ENCODE measurements around the gene PIK3CG. TPM values are rescaled to one million over a fixed set of nuclear protein-coding genes. Genes with fewer than 3 reads are reported as not detected.
"Not testable (repeated sequence)": the region's sequence is repeated elsewhere in the genome, so short reads cannot be mapped to it uniquely, and the experiment has no call there.

Gene PIK3CG
- total RNA-seq, 1 experiment from 2014 or later, result not detected

- H3K4me3 ChIP-seq, result no peak overlapping the region
- DNase-seq, result peak; percentile 51
- H3K27me3 ChIP-seq, result no peaks in the 10 kb centered on the region
- no peaks in the 10 kb centered on the region for H3K9me3 ChIP-seq
- H3K36me3 ChIP-seq, result no peaks in the 10 kb centered on the region
Observed at GRCh38 chr7:106848851-106849442, 16.1 kb upstream of the PIK3CG start.

DNA sequence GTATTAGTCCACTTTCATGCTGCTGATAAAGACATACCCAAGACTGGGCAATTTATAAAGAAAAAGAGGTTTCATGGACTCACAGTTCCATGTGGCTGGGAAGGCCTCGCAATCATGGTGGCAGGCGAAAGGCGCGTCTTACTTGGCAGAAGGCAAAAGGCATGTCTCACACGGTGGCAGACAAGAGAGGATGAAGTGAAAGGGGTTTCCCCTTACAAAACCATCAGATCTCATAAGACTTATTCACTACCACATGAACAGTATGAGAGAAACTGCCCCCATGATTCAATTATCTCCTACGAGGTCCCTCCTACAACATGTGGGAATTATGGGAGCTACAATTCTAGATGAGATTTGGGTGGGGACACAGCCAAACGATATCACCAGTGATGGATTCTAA, 13.4 kb upstream of the PIK3CG start:
- not testable (repeated sequence) for DNase-seq, H3K36me3 ChIP-seq, H3K4me3 ChIP-seq, H3K9me3 ChIP-seq, H3K27me3 ChIP-seq

DNA sequence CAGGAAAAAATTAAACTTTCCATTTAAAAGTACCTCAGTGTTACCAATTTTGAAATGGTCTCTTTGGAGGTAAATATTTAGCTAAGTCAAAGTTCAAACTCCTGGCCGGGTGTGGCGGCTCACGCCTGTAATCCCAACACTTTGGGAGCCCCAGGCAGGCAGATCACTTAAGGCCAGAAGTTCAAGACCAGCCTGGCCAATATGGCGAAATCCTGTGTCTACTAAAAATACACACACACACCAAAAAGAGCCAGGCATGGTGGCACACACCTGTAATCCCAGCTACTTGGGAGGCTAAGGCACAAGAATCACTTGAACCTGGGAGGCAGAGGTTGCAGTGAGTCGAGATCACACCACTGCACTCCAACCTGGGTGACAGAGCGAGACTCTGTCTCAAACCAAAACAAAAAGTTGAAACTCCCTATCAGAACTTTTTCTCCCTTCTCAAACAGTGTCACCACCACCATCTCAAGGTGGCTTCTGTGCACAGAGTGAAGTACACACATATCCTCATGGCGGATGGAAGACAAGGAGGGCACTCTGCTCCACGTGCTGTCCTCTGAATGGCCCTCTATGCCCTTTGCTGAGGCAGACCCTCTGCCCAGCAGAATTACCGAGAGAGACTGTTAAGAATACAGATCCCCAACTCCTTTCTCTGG, 11.7 kb upstream of the PIK3CG start:
- no peak for DNase-seq
- Histone ChIP-seq H3K27me3 (no peaks in the 10 kb centered on the region), H3K36me3 (no peaks in the 10 kb centered on the region), H3K9me3 (no peaks in the 10 kb centered on the region), H3K4me3 (no peak overlapping the region)

DNA sequence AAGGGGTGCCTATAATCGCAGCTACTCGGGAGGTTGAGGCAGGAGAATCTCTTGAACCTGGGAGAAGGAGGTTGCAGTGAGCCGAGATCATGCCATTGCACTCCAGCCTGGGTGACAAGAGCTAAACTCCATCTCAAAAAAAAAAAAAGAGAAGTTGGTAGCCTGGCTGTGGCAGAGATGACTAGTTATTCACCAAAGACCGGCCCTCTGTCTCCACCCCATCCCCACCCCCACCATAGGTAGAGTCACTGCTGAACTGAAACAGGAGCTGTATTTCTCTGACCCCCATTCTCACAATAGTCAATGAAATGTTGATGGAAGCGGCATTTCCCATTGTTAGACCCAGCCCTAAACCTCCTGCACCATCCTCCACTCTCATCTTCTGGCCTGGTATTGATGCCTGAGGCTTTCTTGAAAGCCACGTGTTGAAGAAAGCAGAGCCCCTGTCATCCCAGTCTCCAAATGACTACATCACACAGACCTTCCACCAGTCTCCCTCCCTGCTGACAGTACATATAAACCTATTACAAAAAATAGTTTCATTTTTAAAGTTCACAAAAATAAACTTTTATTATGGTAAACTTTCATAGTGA, 9.4 kb upstream of the PIK3CG start:
- H3K4me3 ChIP-seq, result no peak overlapping the region
- H3K36me3 ChIP-seq, result no peaks in the 10 kb centered on the region
- H3K27me3 ChIP-seq, result no peaks in the 10 kb centered on the region
- no peak for DNase-seq
- H3K9me3 ChIP-seq, result no peaks in the 10 kb centered on the region

- DNase-seq, result peak; percentile 24
- Histone ChIP-seq H3K4me3 (no peak overlapping the region), H3K36me3 (no peaks in the 10 kb centered on the region), H3K9me3 (no peaks in the 10 kb centered on the region), H3K27me3 (no peaks in the 10 kb centered on the region)
Observed at GRCh38 chr7:106858618-106859532, 6.2 kb upstream of the PIK3CG start.

DNA sequence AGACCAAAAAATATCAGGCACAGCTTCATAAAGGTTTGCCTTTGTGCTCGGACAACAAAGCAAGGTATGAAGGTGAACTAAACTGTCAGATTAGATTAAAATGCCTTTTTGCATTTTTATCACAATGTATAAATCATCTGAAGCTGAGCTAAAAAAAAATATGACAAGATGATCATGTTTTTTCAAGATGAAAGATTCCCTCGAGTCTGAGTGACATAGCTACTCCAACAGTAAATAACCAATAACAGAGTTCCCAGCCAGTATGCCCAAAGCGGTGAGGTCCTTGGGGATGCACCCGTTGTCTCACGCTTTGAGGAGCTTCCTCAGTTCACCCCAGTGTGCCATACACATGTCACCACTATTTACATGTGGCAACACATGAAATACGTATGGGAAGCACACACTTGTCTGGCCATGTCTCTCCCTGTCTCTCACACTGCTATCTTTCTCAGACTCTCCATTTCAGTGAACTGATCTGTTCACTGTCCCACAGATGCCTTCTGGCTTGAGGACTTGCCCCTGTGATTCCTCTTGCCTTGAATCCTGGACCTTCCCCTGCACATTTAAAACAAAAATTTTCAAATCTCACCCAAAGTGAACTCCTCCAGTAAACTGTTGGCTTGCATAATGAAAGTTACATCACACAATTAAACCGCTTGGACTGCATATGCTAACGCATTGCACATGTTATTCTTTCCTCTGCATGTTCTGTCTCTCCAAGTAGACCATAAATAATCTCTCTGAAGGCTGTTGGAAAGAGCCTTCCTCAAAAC, 2.6 kb upstream of the PIK3CG start:
- no peaks in the 10 kb centered on the region for H3K27me3 ChIP-seq
- DNase-seq, result no peak
- H3K9me3 ChIP-seq, result no peaks in the 10 kb centered on the region
- no peak overlapping the region for H3K4me3 ChIP-seq
- H3K36me3 ChIP-seq, result no peaks in the 10 kb centered on the region

GRCh38 chr7:106863274-106863997, 1.6 kb upstream of the PIK3CG start:
- no peak overlapping the region for H3K4me3 ChIP-seq
- H3K9me3 ChIP-seq, result no peaks in the 10 kb centered on the region
- DNase-seq, result no peak
- no peaks in the 10 kb centered on the region for H3K36me3 ChIP-seq
- no peaks in the 10 kb centered on the region for H3K27me3 ChIP-seq

DNA sequence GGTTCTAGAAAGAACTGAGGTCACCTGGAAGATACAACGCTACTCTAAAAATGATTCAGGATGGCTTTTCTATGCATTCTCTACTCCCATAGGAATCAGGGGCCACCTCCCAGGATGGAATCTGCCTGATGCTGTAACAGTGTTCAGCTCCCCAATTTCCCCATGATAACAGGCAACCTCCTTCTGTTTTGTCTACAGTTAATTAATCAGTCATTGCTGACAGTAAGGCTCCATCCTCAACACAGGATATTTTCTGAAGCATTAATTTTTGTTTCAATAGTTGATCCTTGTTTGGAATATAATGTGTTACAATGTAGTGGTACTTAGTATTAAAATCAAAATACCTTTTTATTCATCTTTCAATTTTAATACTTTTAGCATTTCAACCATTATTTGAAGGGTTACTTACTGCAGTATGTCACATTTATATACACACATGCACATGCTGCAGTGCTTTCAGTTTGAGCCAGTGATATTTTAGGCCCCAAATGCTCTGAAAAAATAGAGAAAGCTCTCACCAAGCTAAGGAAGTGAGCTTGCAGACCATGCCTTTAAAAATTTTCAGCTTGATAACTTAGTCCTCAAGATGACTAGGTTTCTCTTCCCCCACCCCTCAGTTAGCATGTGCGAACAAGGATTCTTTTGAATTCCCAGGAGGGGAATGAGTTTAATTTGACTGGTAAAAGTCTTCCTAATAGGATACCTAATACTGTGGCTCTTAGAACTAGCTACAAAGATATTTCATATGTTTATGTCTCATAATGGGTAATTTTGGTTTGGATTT, 592 bp upstream of the PIK3CG start:
- no peak overlapping the region for H3K4me3 ChIP-seq
- no peak for DNase-seq
- no peaks in the 10 kb centered on the region for H3K9me3 ChIP-seq
- H3K36me3 ChIP-seq, result no peaks in the 10 kb centered on the region
- H3K27me3 ChIP-seq, result no peaks in the 10 kb centered on the region

DNA sequence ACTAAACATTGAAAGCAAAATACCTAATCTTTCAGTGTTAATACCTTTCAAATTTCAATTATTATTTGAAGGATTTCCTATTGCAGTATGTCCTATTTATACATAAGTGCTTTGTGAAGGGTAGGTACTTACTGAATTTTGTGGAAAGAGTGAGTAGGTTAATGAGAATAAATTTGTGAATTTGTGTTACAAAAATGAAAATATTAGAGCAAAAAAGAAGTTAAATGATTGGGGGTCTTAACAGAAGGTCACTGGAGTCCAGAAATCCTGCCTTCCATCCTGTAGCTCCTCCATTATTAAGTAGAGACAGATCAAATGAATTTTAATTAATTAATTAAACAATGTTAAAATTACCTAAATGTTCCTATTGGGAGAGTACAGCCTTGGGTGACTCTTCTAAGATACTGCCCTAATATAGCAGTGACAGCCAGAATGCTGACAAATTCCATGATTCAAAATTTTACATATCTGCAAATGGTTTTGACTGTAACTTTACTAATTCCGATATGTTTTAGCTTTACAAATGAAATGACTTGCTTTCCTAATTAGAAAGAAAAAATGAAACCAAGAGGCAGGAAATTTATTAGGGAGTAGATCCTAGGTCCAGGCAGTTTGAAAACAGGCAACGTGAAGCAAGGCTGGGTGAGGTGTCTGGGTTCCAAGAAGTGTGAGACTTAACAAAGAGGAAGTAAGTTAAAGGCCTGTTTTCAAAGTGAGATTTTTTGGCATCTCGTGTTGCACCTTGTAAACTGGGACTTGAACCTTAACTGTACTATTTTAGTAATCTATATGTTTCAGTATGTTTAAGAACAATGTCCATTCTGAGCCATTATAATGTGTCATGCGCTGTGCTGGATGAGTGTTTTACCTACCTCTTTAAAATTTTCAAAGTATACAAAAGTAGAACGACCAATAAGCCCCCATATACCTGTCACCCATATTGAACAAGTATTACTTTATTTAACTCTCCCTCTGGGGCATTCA, 1.5 kb downstream of the PIK3CG start:
- H3K36me3 ChIP-seq, result no peaks in the 10 kb centered on the region
- no peaks in the 10 kb centered on the region for H3K9me3 ChIP-seq
- no peaks in the 10 kb centered on the region for H3K27me3 ChIP-seq
- no peak overlapping the region for H3K4me3 ChIP-seq
- DNase-seq, result no peak

- Histone ChIP-seq H3K4me3 (no peak overlapping the region), H3K27me3 (no peaks in the 10 kb centered on the region), H3K9me3 (no peaks in the 10 kb centered on the region), H3K36me3 (no peaks in the 10 kb centered on the region)
- DNase-seq, result no peak
Observed at GRCh38 chr7:106867641-106868351, 2.7 kb downstream of the PIK3CG start.

GRCh38 chr7:106868364-106868763, 3.3 kb downstream of the PIK3CG start:
- Histone ChIP-seq H3K36me3 (no peaks in the 10 kb centered on the region), H3K4me3 (no peak overlapping the region), H3K9me3 (no peaks in the 10 kb centered on the region), H3K27me3 (no peaks in the 10 kb centered on the region)
- DNase-seq, result no peak

- Histone ChIP-seq H3K27me3 (no peaks in the 10 kb centered on the region), H3K9me3 (no peaks in the 10 kb centered on the region), H3K36me3 (no peaks in the 10 kb centered on the region), H3K4me3 (no peak overlapping the region)
- no peak for DNase-seq
Observed at GRCh38 chr7:106869954-106870353, 4.9 kb downstream of the PIK3CG start.

- no peaks in the 10 kb centered on the region for H3K9me3 ChIP-seq
Observed at GRCh38 chr7:106870528-106870927, 5.4 kb downstream of the PIK3CG start.

DNA sequence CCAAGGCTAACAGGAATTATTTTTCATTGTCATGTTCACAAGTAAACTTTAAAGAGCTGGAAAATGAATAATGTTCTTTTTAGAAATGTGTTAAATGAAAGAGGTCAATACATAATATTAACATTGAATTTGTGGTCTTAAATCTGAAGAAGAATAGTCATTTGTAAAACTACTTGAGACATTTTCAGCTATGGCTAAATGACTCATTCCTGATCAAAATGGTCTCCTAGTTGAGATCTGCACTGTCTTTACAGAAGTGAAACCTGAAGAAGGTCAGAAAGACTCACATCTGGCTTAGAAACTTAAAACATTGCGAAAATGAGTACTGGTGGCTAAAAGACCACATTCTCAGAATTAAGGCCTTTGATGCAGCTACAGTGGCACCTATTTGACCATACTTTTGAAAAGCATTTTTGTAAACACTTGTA, 5.9 kb downstream of the PIK3CG start:
- no peaks in the 10 kb centered on the region for H3K27me3 ChIP-seq
- no peaks in the 10 kb centered on the region for H3K9me3 ChIP-seq
- no peak overlapping the region for H3K4me3 ChIP-seq
- DNase-seq, result no peak
- no peaks in the 10 kb centered on the region for H3K36me3 ChIP-seq

More at GRCh38 chr7:106870528-106870927, 5.4 kb downstream of the PIK3CG start:
- no peaks in the 10 kb centered on the region for H3K36me3 ChIP-seq
- DNase-seq, result no peak
- H3K27me3 ChIP-seq, result no peaks in the 10 kb centered on the region
- H3K4me3 ChIP-seq, result no peak overlapping the region

Measured in MG63 (cell line).